Keratinocyte (primary cell): ENCODE measurements around the gene PTPRD.

Experiments used
- CTCF ChIP-seq, 3 experiments: IDR thresholded peaks in 1 of 3; conservative IDR thresholded peaks in 1 of 3; optimal IDR thresholded peaks in 1 of 3; 2 replicates in 2 of 3; 3 replicates in 1 of 3; pipeline versions ENCODE3 to v1.5.1; 2011; ENCODE audit warnings: low read length in 3 of 3, mild to moderate bottlenecking in 3 of 3, moderate library complexity in 2 of 3, control low read depth in 1 of 3, inconsistent platforms in 1 of 3; ENCODE audit not compliant: insufficient read depth in 2 of 3; ENCODE audit errors: extremely low read depth in 1 of 3
- EZH2 ChIP-seq: IDR thresholded peaks from one replicate; pipeline ENCODE4 v1.6.1; 2012; ENCODE audit warnings: inconsistent platforms, mild to moderate bottlenecking, low read length, moderate library complexity

GRCh38 chr9:8857926-8858595 lies 1754.7 kb downstream of the PTPRD start:
- TF ChIP-seq CTCF (optimal IDR thresholded peaks at IDR 0.05 in 1 of 3, IDR thresholded peaks at IDR 0.05 in 1 of 3, conservative IDR thresholded peaks at IDR 0.05 in 1 of 3; ENCODE audit: extremely low read depth in 1 of 3, insufficient read depth in 2 of 3, low read length in 3 of 3): no peak
- TF ChIP-seq EZH2: peak; percentile 23
